ENCODE data around the gene EIF2B5. TPM values are rescaled to one million over a fixed set of nuclear protein-coding genes. Genes with fewer than 3 reads are reported as not detected.

The EIF2B5 gene
- total RNA-seq, 2 experiments from 2014 or later: 41.1 to 56.7 TPM

GRCh38 chr3:184092199-184092598, 43.0 kb upstream of the EIF2B5 start:
- Histone ChIP-seq H3K27ac (ENCODE audit: low read depth, low read length, poor library complexity, severe bottlenecking) (no peak overlapping the region), H4K20me1 (ENCODE audit: insufficient read depth, low read length) (no peaks in the 10 kb centered on the region), H3K4me1 (ENCODE audit: insufficient read depth, low read length, poor library complexity, severe bottlenecking) (no peaks in the 10 kb centered on the region), H2AFZ (ENCODE audit: low read length) (no peak overlapping the region), H3K9me3 (ENCODE audit: low read length) (peaks cover 7% of the 10 kb centered on the region), H3K9me2 (ENCODE audit: insufficient read depth, low read length) (no peaks in the 10 kb centered on the region), H3K4me3 (ENCODE audit: low read depth, low read length, poor library complexity, severe bottlenecking) (no peak overlapping the region), H3K79me2 (ENCODE audit: insufficient read depth, low read depth, low read length) (no peaks in the 10 kb centered on the region), H3K36me3 (ENCODE audit: insufficient read depth, low read length) (no peaks in the 10 kb centered on the region), H3K4me2 (ENCODE audit: low read length) (no peak overlapping the region)
- CTCF ChIA-PET (ENCODE audit: unreplicated experiment): no interaction called here
- intact Hi-C loops (cut with micrococcal nuclease; ENCODE audit: unreplicated experiment): no loop called here
- DNase-seq (ENCODE audit: low spot score): no peak
- TF ChIP-seq EZH2phosphoT487 (IDR thresholded peaks at IDR 0.05; ENCODE audit: borderline replicate concordance, low read depth, low read length) (no peak), CTCF (conservative IDR thresholded peaks at IDR 0.05; ENCODE audit: low read length) (no peak)
- no TSS peak for BruUV-seq (replicated peaks)
- POLR2A ChIA-PET: no interaction called here

- H3K4me2 ChIP-seq (ENCODE audit: low read length): no peak within 1 kb of the TSS
- no peak within 1 kb of the TSS for H3K27ac ChIP-seq (ENCODE audit: low read depth, low read length, poor library complexity, severe bottlenecking)
- no peaks in the 10 kb centered on the region for H3K36me3 ChIP-seq (ENCODE audit: insufficient read depth, low read length)
- H3K4me3 ChIP-seq (ENCODE audit: low read depth, low read length, poor library complexity, severe bottlenecking): no peak within 1 kb of the TSS
- no peak for DNase-seq (ENCODE audit: low spot score)
- ChIA-PET CTCF (ENCODE audit: unreplicated experiment) (no interaction called here), POLR2A (interaction anchor here (0.7 kb wide), 1 partner anchor 22 kb away, joined by 6 read pairs; no protein-coding TSS in a partner anchor)
- BruUV-seq (replicated peaks): no TSS peak
- H3K9me2 ChIP-seq (ENCODE audit: insufficient read depth, low read length): no peaks in the 10 kb centered on the region
- TF ChIP-seq EZH2phosphoT487 (IDR thresholded peaks at IDR 0.05; ENCODE audit: borderline replicate concordance, low read depth, low read length): no peak
- TF ChIP-seq CTCF (conservative IDR thresholded peaks at IDR 0.05; ENCODE audit: low read length): no peak
- H3K79me2 ChIP-seq (ENCODE audit: insufficient read depth, low read depth, low read length): no peaks in the 10 kb centered on the region
- no peaks in the 10 kb centered on the region for H4K20me1 ChIP-seq (ENCODE audit: insufficient read depth, low read length)
- no peaks in the 10 kb centered on the region for H3K4me1 ChIP-seq (ENCODE audit: insufficient read depth, low read length, poor library complexity, severe bottlenecking)
- no peak within 1 kb of the TSS for H2AFZ ChIP-seq (ENCODE audit: low read length)
- peaks cover 6% of the 10 kb centered on the region for H3K9me3 ChIP-seq (ENCODE audit: low read length)
- intact Hi-C loops (cut with micrococcal nuclease; ENCODE audit: unreplicated experiment): no loop called here
These were observed 38.3 kb upstream of the EIF2B5 start, which contains the start of gene HTR3E for GRCh38 chr3:184096811-184097383. Gene HTR3E, plus strand, starts transcription at chr3:184097064. Its CDS starts 466 bp downstream, at chr3:184097530.

- no TSS peak for BruUV-seq (replicated peaks)
- ChIA-PET CTCF (ENCODE audit: unreplicated experiment) (no interaction called here), POLR2A (interaction anchor here (0.5 to 0.7 kb wide), 2 partner anchors 22 to 107 kb away, joined by 3 to 4 read pairs; no protein-coding TSS in a partner anchor)
- Histone ChIP-seq H3K4me2 (ENCODE audit: low read length) (no peak overlapping the region), H3K9me2 (ENCODE audit: insufficient read depth, low read length) (no peaks in the 10 kb centered on the region), H3K9me3 (ENCODE audit: low read length) (no peaks in the 10 kb centered on the region), H3K4me1 (ENCODE audit: insufficient read depth, low read length, poor library complexity, severe bottlenecking) (no peaks in the 10 kb centered on the region), H3K27ac (ENCODE audit: low read depth, low read length, poor library complexity, severe bottlenecking) (no peak overlapping the region), H3K79me2 (ENCODE audit: insufficient read depth, low read depth, low read length) (no peaks in the 10 kb centered on the region), H4K20me1 (ENCODE audit: insufficient read depth, low read length) (no peaks in the 10 kb centered on the region), H3K4me3 (ENCODE audit: low read depth, low read length, poor library complexity, severe bottlenecking) (no peak overlapping the region), H2AFZ (ENCODE audit: low read length) (no peak overlapping the region), H3K36me3 (ENCODE audit: insufficient read depth, low read length) (no peaks in the 10 kb centered on the region)
- intact Hi-C loops (cut with micrococcal nuclease; ENCODE audit: unreplicated experiment): no loop called here
- TF ChIP-seq CTCF (conservative IDR thresholded peaks at IDR 0.05; ENCODE audit: low read length) (no peak), EZH2phosphoT487 (IDR thresholded peaks at IDR 0.05; ENCODE audit: borderline replicate concordance, low read depth, low read length) (no peak)
- no peak for DNase-seq (ENCODE audit: low spot score)
These were observed 37.6 kb upstream of the EIF2B5 start for GRCh38 chr3:184097556-184097955.

Measured in OCI-LY7 (cell line).